Measurements from ENCODE around the gene TMEM25.

DNA sequence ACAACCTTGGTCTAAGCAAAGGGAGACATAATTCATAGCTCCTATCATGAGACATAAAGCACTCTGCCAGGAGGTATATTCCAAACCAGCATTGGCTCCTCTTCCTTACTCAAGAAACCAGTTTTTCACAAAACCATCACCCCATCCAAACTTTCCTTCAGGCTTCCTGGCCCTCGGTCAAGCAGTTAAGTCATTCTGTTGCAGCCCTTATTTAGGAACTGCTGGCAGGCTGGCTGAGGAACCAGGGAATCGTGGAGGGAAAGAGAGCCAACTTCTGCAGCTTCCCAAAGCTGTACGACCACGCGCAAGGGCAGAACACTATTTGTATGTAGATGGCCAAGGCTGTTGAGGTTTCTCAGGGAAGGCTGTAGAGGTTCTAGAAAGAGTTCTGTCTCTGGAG lies 34.1 kb downstream of the TMEM25 start:
- TF ChIP-seq POLR2A (IDR thresholded peaks at IDR 0.05) = no peak
- TF ChIP-seq, protein P1, sequence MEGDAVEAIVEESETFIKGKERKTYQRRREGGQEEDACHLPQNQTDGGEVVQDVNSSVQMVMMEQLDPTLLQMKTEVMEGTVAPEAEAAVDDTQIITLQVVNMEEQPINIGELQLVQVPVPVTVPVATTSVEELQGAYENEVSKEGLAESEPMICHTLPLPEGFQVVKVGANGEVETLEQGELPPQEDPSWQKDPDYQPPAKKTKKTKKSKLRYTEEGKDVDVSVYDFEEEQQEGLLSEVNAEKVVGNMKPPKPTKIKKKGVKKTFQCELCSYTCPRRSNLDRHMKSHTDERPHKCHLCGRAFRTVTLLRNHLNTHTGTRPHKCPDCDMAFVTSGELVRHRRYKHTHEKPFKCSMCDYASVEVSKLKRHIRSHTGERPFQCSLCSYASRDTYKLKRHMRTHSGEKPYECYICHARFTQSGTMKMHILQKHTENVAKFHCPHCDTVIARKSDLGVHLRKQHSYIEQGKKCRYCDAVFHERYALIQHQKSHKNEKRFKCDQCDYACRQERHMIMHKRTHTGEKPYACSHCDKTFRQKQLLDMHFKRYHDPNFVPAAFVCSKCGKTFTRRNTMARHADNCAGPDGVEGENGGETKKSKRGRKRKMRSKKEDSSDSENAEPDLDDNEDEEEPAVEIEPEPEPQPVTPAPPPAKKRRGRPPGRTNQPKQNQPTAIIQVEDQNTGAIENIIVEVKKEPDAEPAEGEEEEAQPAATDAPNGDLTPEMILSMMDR (IDR thresholded peaks at IDR 0.05) = no peak
